NCI-H1092 treated with DMSO at 0.1 percent for 48 hours (cell line): ENCODE data around the gene STOX2.

ENCODE experiments used
- DNase-seq: peaks from one replicate; lab custom pipeline; 2025; lab: John Stamatoyannopoulos, UW

The STOX2 gene

DNA sequence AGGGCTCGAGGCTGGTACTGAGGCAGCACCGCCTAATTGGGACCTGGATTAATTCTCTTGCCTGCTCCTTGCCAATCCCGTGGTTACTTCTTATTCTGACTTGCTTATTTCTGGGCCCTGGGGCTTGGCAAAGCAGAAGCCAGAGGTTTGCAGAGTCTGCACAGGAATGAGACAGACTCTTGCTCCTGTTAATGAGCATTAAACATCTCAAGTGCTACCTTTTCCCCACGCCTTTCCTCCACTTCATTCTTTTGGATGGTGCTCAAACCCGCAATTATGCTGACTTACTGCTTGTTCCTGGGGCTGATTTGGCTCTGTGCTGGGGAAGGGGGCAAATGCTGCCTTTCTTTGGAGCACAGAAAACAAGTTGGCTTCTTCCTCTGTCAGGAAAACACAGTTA, 16.5 kb upstream of the STOX2 start:
- no peak for DNase-seq

DNA sequence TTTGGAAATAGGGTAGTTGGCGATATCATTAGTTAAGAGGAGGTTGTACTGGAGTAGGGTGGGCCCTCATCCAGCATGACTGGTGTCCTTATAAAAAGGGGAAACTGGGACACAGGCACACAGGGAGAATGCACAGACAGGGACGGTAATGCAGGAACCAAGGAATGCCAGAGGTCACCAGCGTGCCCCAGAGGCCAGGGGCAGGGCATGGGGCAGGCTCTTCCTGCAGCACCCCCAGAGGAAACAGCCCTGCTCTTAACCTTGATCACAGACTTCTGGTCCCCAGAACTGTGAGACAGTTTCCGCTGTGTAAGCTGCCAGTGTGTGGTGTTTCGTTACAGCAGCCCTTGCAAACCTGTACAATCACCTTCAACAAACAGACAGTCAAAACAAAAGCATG, 15.9 kb upstream of the STOX2 start:
- DNase-seq: no peak

DNA sequence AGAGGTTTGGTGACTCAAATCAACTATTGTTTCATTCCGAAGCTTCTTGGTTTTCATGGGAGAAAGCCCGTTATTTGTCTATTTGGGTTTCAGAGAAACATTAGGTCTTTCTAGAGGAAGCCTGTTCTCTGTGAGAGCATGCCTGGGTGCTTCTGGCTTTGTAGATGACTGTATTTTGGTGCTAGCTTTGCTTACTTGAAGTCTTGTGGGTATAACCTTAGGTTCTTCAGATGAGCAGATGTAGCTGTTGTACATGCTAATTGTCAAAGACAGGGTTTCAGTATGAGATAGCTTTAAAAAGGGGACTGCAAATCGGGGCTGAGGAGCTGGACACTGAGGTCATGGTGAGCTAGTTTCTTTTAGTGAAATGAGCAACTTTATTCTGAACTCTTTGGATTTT, 7.9 kb upstream of the STOX2 start:
- no peak for DNase-seq

GRCh38 chr4:183898456-183898855, 6.7 kb upstream of the STOX2 start:
- no peak for DNase-seq

GRCh38 chr4:183903021-183903760, 1.9 kb upstream of the STOX2 start:
- no peak for DNase-seq

DNA sequence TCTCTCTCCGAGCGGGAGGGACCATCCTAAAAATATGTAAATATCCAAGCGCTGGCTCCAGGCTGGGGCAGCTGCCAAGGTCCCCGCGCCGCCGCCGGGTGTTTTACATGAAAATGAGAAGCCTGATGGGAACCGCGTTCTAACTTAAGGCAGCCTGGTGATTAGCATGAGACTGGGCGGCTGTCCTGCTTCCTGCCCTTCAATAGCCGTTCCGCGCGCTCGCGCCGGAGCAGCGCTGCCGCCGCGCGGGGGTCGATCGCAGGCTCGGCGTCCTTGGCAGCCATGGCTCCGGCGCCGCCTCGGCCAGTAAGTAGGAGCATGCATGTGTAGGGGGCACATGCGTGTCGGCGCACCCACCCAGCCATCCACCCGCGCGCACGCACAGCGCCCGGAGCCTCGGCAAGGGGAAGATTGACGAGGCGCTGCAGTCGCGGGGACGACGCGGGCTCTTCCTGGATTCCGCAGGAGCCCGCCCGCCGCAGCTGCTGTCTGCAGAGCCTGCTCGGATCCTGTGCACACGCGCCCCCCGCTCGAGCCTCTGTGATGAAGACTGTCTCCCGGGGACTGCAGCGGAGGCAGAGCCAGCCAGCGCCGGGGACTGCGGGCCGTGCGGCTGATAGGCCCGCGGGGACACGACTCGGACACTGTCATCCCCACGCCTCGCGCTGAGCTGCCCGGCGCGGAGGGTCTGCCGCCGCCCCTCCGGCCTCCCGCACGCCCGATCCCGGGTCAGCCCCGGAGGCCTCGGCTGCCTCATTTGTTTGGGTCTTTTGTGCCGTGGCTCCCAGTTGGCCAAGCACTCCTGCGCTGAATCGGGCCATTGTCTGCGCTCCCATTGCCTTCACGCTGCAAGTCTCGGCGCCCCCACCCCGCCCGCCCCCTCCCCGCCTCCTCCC, 734 bp downstream of the STOX2 start:
- DNase-seq: peak; percentile 42

DNA sequence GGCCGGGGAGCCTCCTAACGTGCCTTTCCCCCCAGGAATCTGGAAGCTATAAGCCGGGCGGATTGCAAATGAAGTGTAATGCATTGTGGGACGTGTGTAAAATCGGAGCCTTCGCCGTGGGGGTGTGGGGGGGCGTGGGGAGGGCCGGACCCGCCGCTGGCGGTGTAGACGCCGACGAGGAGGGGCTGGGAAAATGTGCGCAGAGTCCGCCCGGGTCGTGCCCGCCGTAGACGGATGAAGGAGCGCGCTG, 1.3 kb downstream of the STOX2 start:
- no peak for DNase-seq

DNA sequence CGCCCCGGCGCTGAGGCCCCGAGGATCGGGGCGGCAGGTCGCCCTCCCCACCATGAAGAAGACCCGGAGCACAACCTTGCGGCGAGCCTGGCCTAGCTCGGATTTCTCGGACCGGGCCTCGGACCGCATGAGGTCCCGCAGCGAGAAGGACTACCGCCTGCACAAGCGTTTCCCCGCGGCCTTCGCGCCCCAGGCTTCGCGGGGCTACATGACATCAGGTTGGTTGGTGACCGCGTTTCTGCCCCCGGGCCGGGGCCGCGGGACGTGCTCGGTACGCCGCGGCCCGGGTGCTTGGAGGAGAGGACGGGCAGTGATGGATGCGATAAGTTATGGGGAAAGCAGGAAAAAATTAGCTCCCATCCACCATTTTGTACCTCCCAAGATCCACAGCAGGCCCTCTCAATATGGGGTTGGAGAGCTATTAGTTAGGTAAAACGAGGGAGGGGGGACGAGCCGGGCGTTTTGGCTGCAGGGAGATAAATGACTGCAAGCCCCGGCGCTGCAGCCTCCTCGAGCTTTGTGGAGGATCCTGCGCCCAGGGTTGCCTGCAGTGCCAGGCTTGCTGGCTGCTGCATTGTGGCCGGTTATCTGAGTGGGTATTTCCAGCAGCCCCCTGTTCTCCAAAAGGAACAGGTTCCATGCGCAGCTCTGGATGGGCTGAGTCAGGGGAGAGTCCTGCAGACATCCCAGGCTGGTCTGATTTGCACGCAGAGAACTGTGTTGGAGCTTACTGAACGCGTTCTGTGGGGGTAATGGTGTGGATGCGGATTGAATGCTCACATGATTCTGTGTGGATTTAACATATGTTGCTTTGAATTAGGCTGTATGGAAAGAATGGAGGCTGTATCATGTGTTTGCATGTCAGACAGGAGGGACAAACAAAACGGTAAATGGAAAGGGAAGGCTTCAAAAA, 1.9 kb downstream of the STOX2 start:
- DNase-seq: no peak

GRCh38 chr4:183907871-183908683, 3.0 kb downstream of the STOX2 start:
- DNase-seq: no peak

DNA sequence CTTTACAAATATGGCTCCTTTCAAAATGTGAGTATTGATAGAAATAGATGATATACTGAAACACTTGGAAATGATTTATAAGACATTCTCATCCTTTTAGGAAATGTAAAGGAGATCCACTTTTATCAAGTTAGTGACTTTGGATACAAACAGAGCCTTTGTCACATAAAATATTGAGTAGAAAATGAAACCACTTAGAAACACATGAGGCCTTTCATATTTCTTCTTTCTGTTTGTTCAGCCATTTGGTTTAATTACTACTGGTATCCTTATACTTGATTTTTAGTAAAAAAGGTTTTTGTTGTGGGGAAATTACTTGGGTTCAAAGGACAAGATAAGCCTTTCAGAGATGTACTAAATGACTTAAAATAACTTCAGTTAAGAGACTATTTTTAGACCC, 4.1 kb downstream of the STOX2 start:
- no peak for DNase-seq

DNA sequence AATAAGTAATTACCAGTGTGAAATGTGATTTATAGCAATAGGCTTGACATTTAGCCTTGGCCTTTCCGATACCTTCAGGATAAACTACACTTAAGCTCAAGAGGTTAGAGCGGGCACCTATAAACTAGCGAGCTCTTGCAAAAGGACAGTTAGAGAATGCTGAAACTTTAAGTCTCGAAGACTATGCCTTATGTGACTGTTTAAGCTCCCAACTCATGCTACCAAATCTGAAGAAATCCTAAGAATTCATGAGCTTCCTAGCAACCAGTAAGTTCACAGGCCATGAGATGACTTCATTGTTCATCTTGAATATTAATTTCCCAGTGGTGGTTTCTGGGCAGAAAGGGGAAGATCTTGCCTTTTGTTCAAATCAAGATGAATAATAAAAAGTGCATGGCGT, 4.7 kb downstream of the STOX2 start:
- no peak for DNase-seq

- no peak for DNase-seq
These were observed 7.5 kb downstream of the STOX2 start for GRCh38 chr4:183912585-183912984.

- no peak for DNase-seq
These were observed 10.9 kb downstream of the STOX2 start for GRCh38 chr4:183915976-183916375.

DNA sequence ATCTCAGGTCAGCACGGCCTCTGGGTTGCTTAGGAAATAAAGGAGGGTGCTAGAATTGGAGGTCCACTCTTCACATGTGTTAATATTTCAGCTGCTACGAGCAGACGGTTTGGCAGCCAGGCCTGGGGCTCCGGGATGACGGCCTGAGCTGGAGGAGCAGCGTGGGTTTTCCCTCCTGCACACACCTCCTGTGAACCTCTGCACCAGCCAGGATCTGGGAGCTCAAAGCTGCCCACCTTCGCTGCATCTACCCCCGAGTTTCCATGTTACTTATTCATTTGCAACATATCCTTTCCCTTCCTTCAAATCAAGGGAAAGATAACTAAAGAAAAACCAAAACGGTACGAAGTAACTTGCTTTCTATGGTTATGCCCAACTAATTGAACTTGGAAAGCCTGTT, 13.6 kb downstream of the STOX2 start:
- DNase-seq: no peak

GRCh38 chr4:183919141-183919540, 14.0 kb downstream of the STOX2 start:
- no peak for DNase-seq

DNA sequence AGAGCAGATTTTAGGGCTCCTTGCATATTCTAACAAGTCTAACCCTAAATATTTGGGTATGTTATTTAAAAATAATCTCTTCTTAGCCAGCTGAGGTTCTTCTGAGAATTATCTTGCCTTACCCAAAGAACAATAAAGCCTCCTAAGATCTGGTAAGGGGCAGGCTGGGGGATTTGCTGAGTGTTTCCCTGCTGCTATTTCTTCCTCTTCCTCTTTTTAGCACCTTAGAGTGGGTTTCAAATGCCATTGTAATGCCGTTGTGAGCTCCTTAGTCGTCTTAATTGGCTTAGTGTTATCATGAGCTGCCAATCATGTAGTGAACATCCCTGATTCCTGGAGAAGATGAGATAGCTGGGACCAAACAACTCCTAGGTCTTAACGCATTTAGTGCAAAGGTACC, 15.4 kb downstream of the STOX2 start:
- no peak for DNase-seq

- no peak for DNase-seq
These were observed 16.2 kb downstream of the STOX2 start for GRCh38 chr4:183921335-183921734.

DNA sequence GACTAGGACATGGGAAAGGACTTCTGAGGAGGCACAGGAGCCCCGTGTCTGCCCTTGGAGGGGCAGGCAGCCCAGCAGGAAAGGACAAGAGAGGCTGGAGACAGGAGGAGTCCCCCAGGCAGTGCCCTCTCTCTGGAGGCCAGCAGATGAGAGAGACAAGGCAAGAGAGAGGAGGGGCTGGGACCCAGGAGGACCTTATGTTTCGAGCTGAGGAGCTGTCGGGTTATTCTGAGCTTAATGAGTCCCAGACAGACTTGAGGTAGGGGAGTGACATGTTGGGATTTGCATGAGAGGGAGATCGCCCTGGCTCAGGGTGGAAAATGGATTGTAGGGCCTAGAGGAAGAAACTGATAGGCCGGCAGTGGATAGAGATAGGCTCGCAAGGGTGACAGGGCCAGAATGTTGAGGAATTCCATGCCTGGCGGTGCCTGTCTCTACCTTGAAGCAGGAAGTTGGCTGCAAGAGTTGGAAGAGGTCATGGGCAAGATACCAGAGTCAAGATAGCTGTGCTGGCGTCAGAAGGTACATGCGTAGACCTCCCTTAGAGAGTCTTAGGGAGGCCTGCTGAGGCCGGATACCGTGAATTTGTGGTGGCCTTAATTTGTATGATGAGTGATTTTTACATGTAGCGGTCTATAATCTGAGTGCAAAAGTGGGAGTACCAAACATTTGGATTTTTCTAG, 19.4 kb downstream of the STOX2 start:
- no peak for DNase-seq

- no peak for DNase-seq
These were observed 21.8 kb downstream of the STOX2 start for GRCh38 chr4:183926950-183927349.

GRCh38 chr4:183932576-183932975, 27.5 kb downstream of the STOX2 start:
- no peak for DNase-seq

GRCh38 chr4:183934761-183935160, 29.7 kb downstream of the STOX2 start:
- no peak for DNase-seq
